CD14-positive monocyte (primary cell): ENCODE results near the gene RELB. TPM values are rescaled to one million over a fixed set of nuclear protein-coding genes. Genes with fewer than 3 reads are reported as not detected.

ENCODE experiments used
- DNase-seq, 3 donors: peaks; one replicate each; pipeline ENCODE4 v3.0.0-alpha.2; 2011 to 2022
- H2AFZ ChIP-seq: 2 replicates; pipeline ENCODE4 v1.6.0; 2012; ENCODE audit warnings: mild to moderate bottlenecking, low read depth, low read length, inconsistent platforms; ENCODE audit not compliant: insufficient read depth, poor library complexity, severe bottlenecking
- H3K27ac ChIP-seq, 2 donors: 1 replicate in 1 of 2; 2 replicates in 1 of 2; pipeline ENCODE4 v1.5.1; 2012 to 2013; ENCODE audit warnings: low read length in 2 of 2, control low read depth in 1 of 2, inconsistent platforms in 1 of 2, low read depth in 1 of 2, mild to moderate bottlenecking in 1 of 2
- H3K27me3 ChIP-seq, 2 donors: one replicate each; pipeline versions ENCODE4 v1.6.0 to v1.6.1; 2011 to 2013; ENCODE audit warnings: low read length in 2 of 2; ENCODE audit not compliant: control insufficient read depth in 2 of 2, insufficient read depth in 2 of 2
- H3K36me3 ChIP-seq, 2 donors: replicated peaks in 1 of 2; 1 replicate in 1 of 2; 2 replicates in 1 of 2; pipeline versions ENCODE4 v1.5.1 to v1.6.1; 2012 to 2013; ENCODE audit warnings: low read length in 2 of 2, control low read depth in 1 of 2, inconsistent platforms in 1 of 2, mild to moderate bottlenecking in 1 of 2; ENCODE audit not compliant: insufficient read depth in 2 of 2, control insufficient read depth in 1 of 2
- H3K4me1 ChIP-seq, 2 donors: 1 replicate in 1 of 2; 2 replicates in 1 of 2; pipeline versions ENCODE4 v1.5.1 to v1.6.1; 2012 to 2013; ENCODE audit warnings: low read length in 2 of 2, control low read depth in 1 of 2, inconsistent platforms in 1 of 2, mild to moderate bottlenecking in 1 of 2, moderate library complexity in 1 of 2; ENCODE audit not compliant: insufficient read depth in 2 of 2, control insufficient read depth in 1 of 2
- H3K4me2 ChIP-seq: replicated peaks from 2 replicates; pipeline ENCODE3; 2012; ENCODE audit warnings: low read length, moderate library complexity, mild to moderate bottlenecking; ENCODE audit not compliant: poor library complexity, severe bottlenecking; ENCODE audit errors: extremely low read depth
- H3K4me3 ChIP-seq, 3 experiments: fragments of 200-600 bp in 1 of 3; sonication (generic) in 1 of 3; replicated peaks in 1 of 3; 1 replicate in 2 of 3; 2 replicates in 1 of 3; pipeline ENCODE4 v1.5.1; 2011 to 2013; ENCODE audit warnings: low read length in 3 of 3, mild to moderate bottlenecking in 3 of 3, control low read depth in 2 of 3, low read depth in 2 of 3, inconsistent platforms in 1 of 3, moderate library complexity in 1 of 3
- H3K79me2 ChIP-seq: 2 replicates; pipeline ENCODE4 v1.6.0; 2012; ENCODE audit warnings: mild to moderate bottlenecking, control low read depth, inconsistent platforms, low read length, moderate library complexity; ENCODE audit not compliant: insufficient read depth
- H3K9ac ChIP-seq: 2 replicates; pipeline ENCODE4 v1.6.0; 2017; ENCODE audit warnings: low read length, mild to moderate bottlenecking; ENCODE audit not compliant: insufficient read depth, poor library complexity, severe bottlenecking
- H3K9me3 ChIP-seq, 2 donors: replicated peaks in 1 of 2; 1 replicate in 1 of 2; 2 replicates in 1 of 2; pipeline versions ENCODE4 v1.5.1 to v1.6.1; 2012 to 2013; ENCODE audit warnings: low read length in 2 of 2, control low read depth in 1 of 2; ENCODE audit not compliant: control insufficient read depth in 1 of 2, insufficient read depth in 1 of 2
- H4K20me1 ChIP-seq: 2 replicates; pipeline ENCODE4 v1.6.0; 2012; ENCODE audit warnings: mild to moderate bottlenecking, low read length, control low read depth, moderate library complexity; ENCODE audit not compliant: insufficient read depth
- H3K27ac Mint-ChIP-seq, 7 donors: one replicate each; pipeline ENCODE4 v1.8.0; 2020; ENCODE audit warnings: mild to moderate bottlenecking in 7 of 7, mixed read lengths in 7 of 7, moderate library complexity in 6 of 7, inconsistent platforms in 2 of 7
- H3K27me3 Mint-ChIP-seq, 3 donors: one replicate each; pipeline ENCODE4 v1.8.0; 2021 to 2022; ENCODE audit warnings: low read depth in 3 of 3, mild to moderate bottlenecking in 3 of 3, mixed read lengths in 3 of 3, moderate library complexity in 3 of 3, inconsistent platforms in 1 of 3
- H3K36me3 Mint-ChIP-seq, 2 donors: one replicate each; pipeline ENCODE4 v1.8.0; 2020; ENCODE audit warnings: mixed read lengths in 2 of 2, inconsistent platforms in 1 of 2, mild to moderate bottlenecking in 1 of 2
- H3K4me1 Mint-ChIP-seq: one replicate; pipeline ENCODE4 v1.8.0; 2020; ENCODE audit warnings: mild to moderate bottlenecking, mixed read lengths
- H3K4me3 Mint-ChIP-seq, 2 donors: one replicate each; pipeline ENCODE4 v1.8.0; 2020; ENCODE audit warnings: mild to moderate bottlenecking in 2 of 2, mixed read lengths in 2 of 2, moderate library complexity in 1 of 2
- H3K9me3 Mint-ChIP-seq, 7 donors: one replicate each; pipeline ENCODE4 v1.8.0; 2020 to 2022; ENCODE audit warnings: mixed read lengths in 7 of 7, mild to moderate bottlenecking in 6 of 7, moderate library complexity in 6 of 7, inconsistent platforms in 2 of 7
- WGBS: methylation state at CpG from one replicate; pipeline ENCODE4 v1.1.5; 2013; ENCODE audit warnings: missing lambda C conversion rate; ENCODE audit not compliant: insufficient coverage; 5-methylcytosine and 5-hydroxymethylcytosine counted together
- intact Hi-C, 2 donors: fragments of 100-400 bp; cut with micrococcal nuclease; formaldehyde crosslinking; loops; one replicate each; pipeline versions ENCODE4 v1.15.0 to v1.15.1; 2023
- polyA plus RNA-seq, 3 donors: library from polyadenylated mRNA; depleted of rRNA in 1 of 3; unstranded in 2 of 3; stranded (reverse) in 1 of 3; fragments of 300-500 nt in 2 of 3; fragments of >200 nt in 1 of 3; fragmentation: Illumina TruSeq in 2 of 3; gene quantifications; 1 replicate in 2 of 3; 2 replicates in 1 of 3; pipeline ENCODE4 v1.2.3, GENCODE V29; 2012 to 2021
- TF ChIP-seq, protein P1 (sequence below): fragments of 200-600 bp; IDR thresholded peaks from one replicate; pipeline ENCODE4 v1.8.0; 2022; ENCODE audit warnings: antibody characterized with exemption, mild to moderate bottlenecking

The RELB gene
- polyA plus RNA-seq, 3 donors: 32.3 to 35.0 (median 34.4) TPM

DNA sequence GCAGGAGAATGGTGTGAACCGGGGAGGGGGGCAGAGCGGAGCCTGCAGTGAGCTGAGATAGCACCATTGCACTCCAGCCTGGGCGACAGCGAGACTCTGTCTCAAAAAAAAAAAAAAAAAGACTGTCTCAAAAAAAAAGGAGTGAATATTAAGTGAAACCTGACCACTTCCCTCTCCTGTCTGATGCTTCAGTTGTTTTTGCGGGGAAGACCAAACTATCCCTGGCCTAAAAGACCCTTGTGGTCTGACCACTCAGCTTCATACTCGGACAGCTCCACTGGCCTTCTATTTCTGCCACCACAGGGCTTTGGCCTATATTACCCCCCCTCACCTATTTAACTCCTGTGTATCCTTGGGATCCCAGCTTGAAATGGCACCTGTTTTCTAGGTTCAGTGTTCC, 39.9 kb downstream of the RELB start:
- Mint-ChIP-seq H3K4me3 (peak overlapping the region; percentile 98 to 99), H3K9me3 (no peaks in the 10 kb centered on the region), H3K27ac (peak overlapping the region; percentile 97 to 100 (median 98)), H3K27me3 (peaks cover 0 to 2% (median 1%) of the 10 kb centered on the region in 3 donors), H3K4me1 (peaks cover 49% of the 10 kb centered on the region), H3K36me3 (peaks cover 49 to 79% of the 10 kb centered on the region in 2 donors)
- 57% methylated on average over 4 of the region's 6 CpGs for WGBS
- Histone ChIP-seq H3K4me3 (peak overlapping the region in 1 of 3 experiments; percentile 94), H4K20me1 (peaks cover 61% of the 10 kb centered on the region), H3K4me2 (peak overlapping the region; percentile 99), H3K9me3 (no peaks in the 10 kb centered on the region), H3K27me3 (no peaks in the 10 kb centered on the region), H3K27ac (peak overlapping the region; percentile 95 to 98), H2AFZ (no peak overlapping the region), H3K9ac (peak overlapping the region; percentile 99), H3K36me3 (peaks cover 51 to 68% of the 10 kb centered on the region in 2 donors), H3K79me2 (peaks cover 71% of the 10 kb centered on the region), H3K4me1 (peaks cover 36 to 42% of the 10 kb centered on the region in 2 donors)
- TF ChIP-seq, protein P1, sequence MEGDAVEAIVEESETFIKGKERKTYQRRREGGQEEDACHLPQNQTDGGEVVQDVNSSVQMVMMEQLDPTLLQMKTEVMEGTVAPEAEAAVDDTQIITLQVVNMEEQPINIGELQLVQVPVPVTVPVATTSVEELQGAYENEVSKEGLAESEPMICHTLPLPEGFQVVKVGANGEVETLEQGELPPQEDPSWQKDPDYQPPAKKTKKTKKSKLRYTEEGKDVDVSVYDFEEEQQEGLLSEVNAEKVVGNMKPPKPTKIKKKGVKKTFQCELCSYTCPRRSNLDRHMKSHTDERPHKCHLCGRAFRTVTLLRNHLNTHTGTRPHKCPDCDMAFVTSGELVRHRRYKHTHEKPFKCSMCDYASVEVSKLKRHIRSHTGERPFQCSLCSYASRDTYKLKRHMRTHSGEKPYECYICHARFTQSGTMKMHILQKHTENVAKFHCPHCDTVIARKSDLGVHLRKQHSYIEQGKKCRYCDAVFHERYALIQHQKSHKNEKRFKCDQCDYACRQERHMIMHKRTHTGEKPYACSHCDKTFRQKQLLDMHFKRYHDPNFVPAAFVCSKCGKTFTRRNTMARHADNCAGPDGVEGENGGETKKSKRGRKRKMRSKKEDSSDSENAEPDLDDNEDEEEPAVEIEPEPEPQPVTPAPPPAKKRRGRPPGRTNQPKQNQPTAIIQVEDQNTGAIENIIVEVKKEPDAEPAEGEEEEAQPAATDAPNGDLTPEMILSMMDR: no peak
- intact Hi-C loops: loop anchor here in 1 of 2 donors (5.0 kb wide), 1 partner anchor 39 kb away; the partner anchor contains the start of gene RELB
- no peak for DNase-seq

DNA sequence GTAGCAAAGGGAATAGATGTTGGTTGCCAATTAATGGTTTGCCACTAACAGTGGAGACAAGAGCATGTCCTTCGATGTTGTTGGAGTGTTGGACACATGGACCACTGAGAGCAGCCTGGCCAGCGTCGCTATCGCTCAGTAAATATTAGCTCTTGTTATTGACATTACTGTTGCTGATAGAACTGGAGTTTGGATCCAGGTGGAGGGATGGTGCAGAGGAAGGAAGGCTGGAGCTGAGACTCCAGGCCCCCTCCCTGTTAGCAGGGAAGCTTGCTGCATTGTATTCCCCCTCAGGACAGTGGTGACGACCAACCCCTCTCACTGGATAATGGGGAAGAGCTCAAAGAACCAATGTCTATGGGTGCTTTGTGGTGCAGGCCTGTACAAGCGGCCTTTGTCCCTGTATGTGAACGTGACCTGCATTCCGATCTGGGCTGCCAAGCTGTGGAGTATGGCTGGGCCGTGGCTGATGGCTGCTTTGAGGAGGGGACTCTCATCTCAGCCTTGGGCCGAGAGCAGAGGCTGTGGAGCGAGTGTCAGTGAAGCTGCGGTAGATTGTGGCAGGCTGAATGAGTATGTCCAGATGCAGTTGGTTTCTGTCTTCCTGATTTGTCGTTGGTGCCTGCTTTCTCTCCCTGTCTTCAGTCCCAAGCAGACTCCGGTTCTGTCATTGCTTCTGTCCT, 44.5 kb downstream of the RELB start:
- Histone ChIP-seq H3K4me1 (peaks cover 38 to 42% of the 10 kb centered on the region in 2 donors), H3K9ac (no peak overlapping the region), H3K36me3 (peaks cover 48 to 74% of the 10 kb centered on the region in 2 donors), H3K9me3 (no peaks in the 10 kb centered on the region), H3K79me2 (peaks cover 99% of the 10 kb centered on the region), H3K4me3 (no peak overlapping the region), H3K27me3 (no peaks in the 10 kb centered on the region), H4K20me1 (peaks cover 95% of the 10 kb centered on the region), H2AFZ (no peak overlapping the region), H3K4me2 (no peak overlapping the region), H3K27ac (peak overlapping the region; percentile 61 to 72)
- H3K27ac Mint-ChIP-seq: peak overlapping the region; percentile 33 to 95 (median 93)
- WGBS: 95% methylated on average over 8 of the region's 14 CpGs
- intact Hi-C loops: loop anchor here in 1 of 2 donors (5.0 kb wide), 1 partner anchor 46 kb away; the partner anchor contains the start of gene PPP1R37
- peaks cover 0 to 2% (median 1%) of the 10 kb centered on the region in 3 donors for H3K27me3 Mint-ChIP-seq
- peaks cover 54% of the 10 kb centered on the region for H3K4me1 Mint-ChIP-seq
- H3K9me3 Mint-ChIP-seq: no peaks in the 10 kb centered on the region
- DNase-seq: no peak
- TF ChIP-seq, protein P1: no peak
- H3K4me3 Mint-ChIP-seq: no peak overlapping the region
- peaks cover 48 to 76% of the 10 kb centered on the region in 2 donors for H3K36me3 Mint-ChIP-seq
